ENCODE measurements around the gene CLEC2D.
A peak's percentile ranks its signal among the peaks of the same experiment; 100 is the strongest.
"Not testable (repeated sequence)": the region's sequence is repeated elsewhere in the genome, so short reads cannot be mapped to it uniquely, and the experiment has no call there.

CLEC2D gene

GRCh38 chr12:9699898-9700605, 30.5 kb downstream of the CLEC2D start:
- no peak for DNase-seq (ENCODE audit: low read depth in 2 of 2)

- no peak for DNase-seq (ENCODE audit: low read depth in 2 of 2)
Measured at GRCh38 chr12:9700606-9700956, 31.1 kb downstream of the CLEC2D start.

GRCh38 chr12:9701380-9702154, 32.1 kb downstream of the CLEC2D start:
- peak in 1 of 2 donors; percentile 9 for DNase-seq (ENCODE audit: low read depth in 2 of 2)

GRCh38 chr12:9702255-9702654, 32.7 kb downstream of the CLEC2D start:
- peak; percentile 28 to 49 for DNase-seq (ENCODE audit: low read depth in 2 of 2)

- not testable (repeated sequence) for DNase-seq (ENCODE audit: low read depth in 2 of 2)
Measured at GRCh38 chr12:9704561-9704960, 35.0 kb downstream of the CLEC2D start.

- DNase-seq (ENCODE audit: low read depth in 2 of 2) = no peak
Measured at GRCh38 chr12:9706086-9706685, 36.7 kb downstream of the CLEC2D start.

GRCh38 chr12:9707356-9707755, 37.8 kb downstream of the CLEC2D start:
- DNase-seq (ENCODE audit: low read depth in 2 of 2) = no peak

- peak in 1 of 2 donors; percentile 34 for DNase-seq (ENCODE audit: low read depth in 2 of 2)
Measured at GRCh38 chr12:9707864-9708808, 38.6 kb downstream of the CLEC2D start.

- no peak for DNase-seq (ENCODE audit: low read depth in 2 of 2)
Measured at GRCh38 chr12:9708853-9709252, 39.3 kb downstream of the CLEC2D start.

GRCh38 chr12:9710584-9711375, 41.3 kb downstream of the CLEC2D start:
- DNase-seq (ENCODE audit: low read depth in 2 of 2) = no peak

- no peak for DNase-seq (ENCODE audit: low read depth in 2 of 2)
Measured at GRCh38 chr12:9711664-9712063, 42.2 kb downstream of the CLEC2D start.

- not testable (repeated sequence) for DNase-seq (ENCODE audit: low read depth in 2 of 2)
Measured at GRCh38 chr12:9713032-9713558, 43.6 kb downstream of the CLEC2D start.

- no peak for DNase-seq (ENCODE audit: low read depth in 2 of 2)
Measured at GRCh38 chr12:9717070-9717925, 47.8 kb downstream of the CLEC2D start.

- DNase-seq (ENCODE audit: low read depth in 2 of 2) = no peak
Measured at GRCh38 chr12:9718968-9719367, 49.5 kb downstream of the CLEC2D start.

- no peak for DNase-seq (ENCODE audit: low read depth in 2 of 2)
Measured at GRCh38 chr12:9719790-9720189, 50.3 kb downstream of the CLEC2D start.

GRCh38 chr12:9721394-9722092, 52.0 kb downstream of the CLEC2D start:
- no peak for DNase-seq (ENCODE audit: low read depth in 2 of 2)

- DNase-seq (ENCODE audit: low read depth in 2 of 2) = no peak
Measured at GRCh38 chr12:9724023-9724422, 54.5 kb downstream of the CLEC2D start.

- no peak for DNase-seq (ENCODE audit: low read depth in 2 of 2)
Measured at GRCh38 chr12:9725213-9725870, 55.8 kb downstream of the CLEC2D start.

GRCh38 chr12:9727813-9728212, 58.3 kb downstream of the CLEC2D start:
- DNase-seq (ENCODE audit: low read depth in 2 of 2) = no peak
